Tibial nerve (tissue), 4 donors: Measurements from ENCODE around the gene LPCAT2. TPM values are rescaled to one million over a fixed set of nuclear protein-coding genes. Genes with fewer than 3 reads are reported as not detected.

Experiments
- DNase-seq, 2 donors: peaks; one replicate each; pipeline ENCODE4 v3.0.0-alpha.2; 2019; ENCODE audit warnings: low spot score in 2 of 2
- H3K27ac ChIP-seq, 4 donors: fragments of 200-600 bp; sonication (generic) in 3 of 4; one replicate each; pipeline ENCODE4 v1.5.1; 2017 to 2019; ENCODE audit warnings: mild to moderate bottlenecking in 1 of 4
- H3K27me3 ChIP-seq, 2 donors: fragments of 200-600 bp; sonication (generic) in 1 of 2; one replicate each; pipeline versions ENCODE4 v1.5.1 to v1.6.0; 2017 to 2019
- H3K36me3 ChIP-seq, 3 donors: fragments of 200-600 bp; sonication (generic); one replicate each; pipeline ENCODE4 v1.5.1; 2018 to 2019
- H3K4me1 ChIP-seq, 4 donors: fragments of 200-600 bp; sonication (generic) in 3 of 4; one replicate each; pipeline ENCODE4 v1.5.1; 2017 to 2019
- H3K4me3 ChIP-seq, 4 donors: fragments of 200-600 bp; sonication (generic) in 3 of 4; one replicate each; pipeline ENCODE4 v1.5.1; 2017 to 2019; ENCODE audit warnings: mild to moderate bottlenecking in 1 of 4, moderate library complexity in 1 of 4
- H3K9me3 ChIP-seq, 4 donors: fragments of 200-600 bp; sonication (generic) in 3 of 4; one replicate each; pipeline ENCODE4 v1.5.1; 2017 to 2019
- EP300 ChIP-seq, 2 donors: sonication (generic); formaldehyde crosslinking; IDR thresholded peaks; one replicate each; pipeline ENCODE4 v1.6.1; 2017; ENCODE audit warnings: antibody characterized with exemption in 2 of 2, mild to moderate bottlenecking in 1 of 2
- POLR2A ChIP-seq, 2 donors: fragments of 450-650 bp; IDR thresholded peaks; one replicate each; pipeline ENCODE4 v1.6.1; 2017; ENCODE audit warnings: antibody characterized with exemption in 2 of 2, mild to moderate bottlenecking in 2 of 2, moderate library complexity in 2 of 2
- WGBS, 2 donors: methylation state at CpG; one replicate each; pipeline ENCODE4 v1.1.5; 2018; 5-methylcytosine and 5-hydroxymethylcytosine counted together
- total RNA-seq, 4 donors: library from RNA; depleted of rRNA; stranded (reverse); fragments of >200 nt; gene quantifications; one replicate each; pipeline ENCODE4 v1.1.0, GENCODE V29; 2016
- TF ChIP-seq, protein P1 (sequence below), 5 experiments: fragments of 200-600 bp in 3 of 5; fragments of 450-650 bp in 2 of 5; sonication (generic) in 3 of 5; IDR thresholded peaks; one replicate each; pipeline ENCODE4 v1.5.1; 2016 to 2019; ENCODE audit warnings: antibody characterized with exemption in 5 of 5, mild to moderate bottlenecking in 3 of 5, moderate library complexity in 2 of 5

Gene LPCAT2
- total RNA-seq, 4 donors from 2014 or later = 14.9 to 33.4 (median 24.0) TPM

DNA sequence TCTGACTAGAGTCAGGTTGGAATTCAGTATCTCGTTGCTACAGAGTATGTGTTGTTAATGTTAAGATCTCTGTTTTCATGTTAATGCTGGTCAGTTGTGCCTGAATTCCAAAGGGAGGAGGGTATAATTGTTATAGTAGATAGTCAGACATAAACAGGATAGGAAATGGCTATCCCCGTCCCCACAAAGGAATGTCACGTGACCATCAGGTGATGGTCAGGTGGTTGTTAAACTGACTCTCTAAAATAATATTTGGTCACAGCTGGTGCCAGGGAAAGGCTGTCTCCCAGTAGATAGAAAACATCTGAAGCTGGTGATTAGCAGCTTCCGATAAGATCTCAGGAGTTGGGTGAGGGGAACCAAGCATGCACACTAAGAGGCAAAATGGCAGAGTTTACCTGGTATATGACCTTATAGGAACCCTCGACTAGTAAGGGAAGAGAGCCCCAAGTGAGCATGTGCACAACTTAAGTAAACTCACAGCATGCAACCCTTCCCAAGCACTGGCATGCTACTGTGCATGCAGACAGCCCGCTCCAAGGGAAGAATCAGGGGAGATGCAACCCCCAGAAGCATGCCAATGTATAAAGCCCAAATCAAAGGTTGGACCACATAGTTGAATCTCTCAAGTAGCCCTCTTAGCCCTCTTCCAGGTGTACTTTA is 119.6 kb downstream of the LPCAT2 start:
- no peaks in the 10 kb centered on the region for H3K9me3 ChIP-seq
- no peaks in the 10 kb centered on the region for H3K36me3 ChIP-seq
- no peak for DNase-seq
- TF ChIP-seq, protein P1, sequence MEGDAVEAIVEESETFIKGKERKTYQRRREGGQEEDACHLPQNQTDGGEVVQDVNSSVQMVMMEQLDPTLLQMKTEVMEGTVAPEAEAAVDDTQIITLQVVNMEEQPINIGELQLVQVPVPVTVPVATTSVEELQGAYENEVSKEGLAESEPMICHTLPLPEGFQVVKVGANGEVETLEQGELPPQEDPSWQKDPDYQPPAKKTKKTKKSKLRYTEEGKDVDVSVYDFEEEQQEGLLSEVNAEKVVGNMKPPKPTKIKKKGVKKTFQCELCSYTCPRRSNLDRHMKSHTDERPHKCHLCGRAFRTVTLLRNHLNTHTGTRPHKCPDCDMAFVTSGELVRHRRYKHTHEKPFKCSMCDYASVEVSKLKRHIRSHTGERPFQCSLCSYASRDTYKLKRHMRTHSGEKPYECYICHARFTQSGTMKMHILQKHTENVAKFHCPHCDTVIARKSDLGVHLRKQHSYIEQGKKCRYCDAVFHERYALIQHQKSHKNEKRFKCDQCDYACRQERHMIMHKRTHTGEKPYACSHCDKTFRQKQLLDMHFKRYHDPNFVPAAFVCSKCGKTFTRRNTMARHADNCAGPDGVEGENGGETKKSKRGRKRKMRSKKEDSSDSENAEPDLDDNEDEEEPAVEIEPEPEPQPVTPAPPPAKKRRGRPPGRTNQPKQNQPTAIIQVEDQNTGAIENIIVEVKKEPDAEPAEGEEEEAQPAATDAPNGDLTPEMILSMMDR (IDR thresholded peaks at IDR 0.05) = no peak
- no peak for TF ChIP-seq EP300 (IDR thresholded peaks at IDR 0.05)
- no peak for TF ChIP-seq POLR2A (IDR thresholded peaks at IDR 0.05)
- no peak overlapping the region for H3K27ac ChIP-seq
- no peaks in the 10 kb centered on the region for H3K27me3 ChIP-seq
- H3K4me3 ChIP-seq = no peak overlapping the region
- WGBS, 2 donors = 76 to 79% methylated on average over 6 of the region's 6 CpGs
- no peaks in the 10 kb centered on the region for H3K4me1 ChIP-seq

DNA sequence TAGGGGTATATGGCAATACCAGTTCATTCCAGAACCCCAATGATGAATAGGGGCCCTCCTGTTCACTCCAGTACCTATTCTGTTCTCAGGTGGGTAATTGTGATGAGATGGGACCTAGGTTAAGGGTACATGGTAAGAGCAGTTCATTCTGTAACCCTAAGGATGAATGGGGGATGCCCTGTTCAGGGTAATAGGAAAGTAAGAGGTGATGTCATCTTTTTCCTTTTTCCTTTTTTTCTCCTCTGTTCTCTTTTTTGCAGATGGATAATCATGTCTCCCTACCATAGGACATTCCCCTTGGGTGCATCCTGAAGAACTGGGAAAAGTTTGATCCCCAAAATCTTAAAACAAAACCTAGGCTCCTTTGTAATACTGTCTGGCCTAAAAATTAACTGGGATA is 121.9 kb downstream of the LPCAT2 start:
- Histone ChIP-seq H3K4me3 (no peak overlapping the region), H3K9me3 (no peaks in the 10 kb centered on the region), H3K27me3 (no peaks in the 10 kb centered on the region), H3K36me3 (no peaks in the 10 kb centered on the region), H3K4me1 (no peaks in the 10 kb centered on the region), H3K27ac (no peak overlapping the region)
- DNase-seq = no peak
- TF ChIP-seq EP300 (IDR thresholded peaks at IDR 0.05) = no peak

DNA sequence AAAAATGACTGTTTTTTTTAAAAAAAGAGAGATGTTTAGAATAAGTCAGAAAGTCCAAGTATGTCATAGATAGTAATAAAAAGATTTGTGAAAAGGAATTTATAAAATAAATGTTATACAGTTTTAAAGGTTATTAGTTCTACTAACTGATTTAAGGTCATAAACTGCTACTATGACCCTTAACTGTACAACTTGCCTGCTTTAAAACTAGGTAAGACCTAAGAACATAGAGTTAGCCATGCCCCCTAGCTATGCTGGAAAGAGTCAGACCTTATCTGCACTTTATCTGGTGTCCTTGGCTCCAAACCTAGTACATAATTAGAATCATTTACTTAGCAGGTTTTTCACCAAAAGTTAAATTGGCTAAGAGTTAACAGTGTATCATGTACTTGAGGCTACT is 123.4 kb downstream of the LPCAT2 start:
- no peak for DNase-seq
- Histone ChIP-seq H3K36me3 (no peaks in the 10 kb centered on the region), H3K27ac (no peak overlapping the region), H3K4me3 (no peak overlapping the region), H3K9me3 (no peaks in the 10 kb centered on the region), H3K4me1 (no peaks in the 10 kb centered on the region), H3K27me3 (no peaks in the 10 kb centered on the region)
- TF ChIP-seq, protein P1 (IDR thresholded peaks at IDR 0.05) = no peak
- TF ChIP-seq EP300 (IDR thresholded peaks at IDR 0.05) (no peak), POLR2A (IDR thresholded peaks at IDR 0.05) (no peak)

DNA sequence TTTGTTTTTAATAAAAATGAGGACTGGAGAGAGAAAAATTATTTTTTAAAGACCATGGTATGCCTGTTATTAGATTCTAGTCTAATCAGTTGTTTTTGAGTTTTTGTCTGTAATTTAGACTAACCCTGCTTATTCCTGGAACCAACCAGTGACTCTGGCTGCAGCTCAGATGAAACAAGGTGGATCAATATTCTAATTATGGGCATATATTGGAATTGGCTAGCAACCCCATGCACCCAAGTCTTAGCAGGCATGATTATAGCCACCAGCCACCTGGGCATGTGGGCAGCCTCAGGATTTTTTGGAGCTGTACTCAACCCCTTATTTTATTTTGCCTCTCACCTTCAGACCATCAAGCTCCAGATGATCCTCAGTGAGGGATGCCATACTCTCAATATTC is 125.3 kb downstream of the LPCAT2 start:
- no peak for TF ChIP-seq EP300 (IDR thresholded peaks at IDR 0.05)
- no peak for TF ChIP-seq POLR2A (IDR thresholded peaks at IDR 0.05)
- TF ChIP-seq, protein P1 (IDR thresholded peaks at IDR 0.05) = no peak
- no peak for DNase-seq
- H3K27me3 ChIP-seq = no peaks in the 10 kb centered on the region

More for the DNA sequence above, 125.3 kb downstream of the LPCAT2 start:
- no peak overlapping the region for H3K4me3 ChIP-seq
- no peaks in the 10 kb centered on the region for H3K36me3 ChIP-seq
- no peaks in the 10 kb centered on the region for H3K9me3 ChIP-seq
- no peak overlapping the region for H3K27ac ChIP-seq
- no peaks in the 10 kb centered on the region for H3K4me1 ChIP-seq

Other genes starting within 250 kb of the LPCAT2 start
- gene IRX6, start 184.9 kb upstream of the LPCAT2 start, total RNA-seq = 1 to 10 TPM in 3 of 4 donors, under 1 TPM in 1; 0.66 to 2.1 (median 1.4) TPM
- 100 to 1,000 TPM; 153 to 525 (median 245) TPM for gene MMP2, start 29.9 kb upstream of the LPCAT2 start, total RNA-seq
- gene CAPNS2, start 57.6 kb downstream of the LPCAT2 start, total RNA-seq = 1 to 10 TPM in 2 of 4 donors, under 1 TPM in 1, not detected in 1; 0.98 to 4.8 (median 3.6) TPM
- gene SLC6A2, start 146.9 kb downstream of the LPCAT2 start, total RNA-seq = under 1 TPM in 3 of 4 donors, not detected in 1; 0.22 to 0.59 (median 0.30) TPM